GM12878 (cell line): ENCODE measurements around the gene ACKR1.

ENCODE experiments used
- CHD2 ChIP-seq: IDR thresholded peaks from 2 replicates; pipeline ENCODE4 v1.6.1; 2011; ENCODE audit warnings: low read depth, low read length, improper control_type of control experiment, borderline replicate concordance
- EZH2 ChIP-seq: IDR thresholded peaks from 2 replicates; pipeline ENCODE4 v1.6.1; 2012; ENCODE audit warnings: low read depth, mild to moderate bottlenecking, control low read depth, inconsistent platforms, low read length, borderline replicate concordance; ENCODE audit not compliant: control insufficient read depth
- HDAC6 ChIP-seq: fragments of 200-600 bp; sonication (generic); IDR thresholded peaks from one replicate; pipeline ENCODE4 v1.8.0; 2017; ENCODE audit warnings: antibody characterized with exemption; ENCODE audit not compliant: unreplicated experiment
- NFYB ChIP-seq: IDR thresholded peaks from 2 replicates; pipeline ENCODE4 v1.6.1; 2011; ENCODE audit warnings: low read depth, mild to moderate bottlenecking, low read length, improper control_type of control experiment, moderate library complexity; ENCODE audit not compliant: insufficient read depth
- NR2C1 ChIP-seq: fragments of 450-650 bp; IDR thresholded peaks from 2 replicates; pipeline ENCODE4 v1.6.1; 2017; ENCODE audit warnings: antibody characterized with exemption, mild to moderate bottlenecking, moderate library complexity
- POLR2A ChIP-seq: IDR thresholded peaks from 2 replicates; pipeline ENCODE4 v1.6.1; 2011; ENCODE audit warnings: low read depth, mild to moderate bottlenecking, low read length
- POLR2AphosphoS2 ChIP-seq: IDR thresholded peaks from 2 replicates; pipeline ENCODE4 v1.6.1; 2011; ENCODE audit warnings: low read depth, mild to moderate bottlenecking, low read length, improper control_type of control experiment, moderate library complexity
- STAT1 ChIP-seq: fragments of 450-650 bp; conservative IDR thresholded peaks from 2 replicates; pipeline ENCODE4 v1.6.1; 2014; ENCODE audit warnings: antibody characterized with exemption, mild to moderate bottlenecking
- ZNF217 ChIP-seq: fragments of 450-650 bp; IDR thresholded peaks from 2 replicates; pipeline ENCODE4 v1.6.1; 2017; ENCODE audit warnings: antibody characterized with exemption, mild to moderate bottlenecking
- TF ChIP-seq, protein P1 (sequence below), 3 experiments: IDR thresholded peaks in 2 of 3; conservative IDR thresholded peaks in 1 of 3; 2 replicates each; pipeline ENCODE4 v1.5.1; 2011; ENCODE audit warnings: low read depth in 3 of 3, low read length in 3 of 3, mild to moderate bottlenecking in 3 of 3, control low read depth in 2 of 3, moderate library complexity in 2 of 3, inconsistent platforms in 1 of 3, mixed read lengths in 1 of 3; ENCODE audit not compliant: control insufficient read depth in 2 of 3, insufficient read depth in 1 of 3; ENCODE audit errors: extremely low read depth in 1 of 3
- TF ChIP-seq, protein P2 (sequence below): IDR thresholded peaks from 2 replicates; pipeline ENCODE4 v1.6.1; 2011; ENCODE audit warnings: low read depth, mild to moderate bottlenecking, low read length, moderate library complexity, borderline replicate concordance; ENCODE audit errors: extremely low read depth

DNA sequence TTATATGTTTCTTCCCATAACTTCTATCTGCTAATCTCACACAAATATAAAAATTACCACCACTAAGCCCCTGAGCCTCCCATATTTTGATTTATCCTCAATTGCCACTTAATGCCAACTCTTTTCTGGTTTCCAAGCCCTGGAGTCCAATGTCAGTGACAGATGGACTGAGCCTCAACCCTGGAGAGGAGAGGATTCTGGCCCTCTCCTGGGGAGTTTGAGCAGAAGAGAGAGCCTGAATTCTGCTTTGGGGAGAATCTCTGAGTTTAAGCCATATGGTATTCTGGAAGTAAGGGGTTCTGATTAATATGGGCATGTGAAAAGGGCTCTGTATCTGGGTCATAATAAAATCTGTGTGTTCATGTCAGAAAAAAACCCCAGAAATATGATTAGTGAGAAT, 24.8 kb upstream of the ACKR1 start:
- TF ChIP-seq, protein P1, sequence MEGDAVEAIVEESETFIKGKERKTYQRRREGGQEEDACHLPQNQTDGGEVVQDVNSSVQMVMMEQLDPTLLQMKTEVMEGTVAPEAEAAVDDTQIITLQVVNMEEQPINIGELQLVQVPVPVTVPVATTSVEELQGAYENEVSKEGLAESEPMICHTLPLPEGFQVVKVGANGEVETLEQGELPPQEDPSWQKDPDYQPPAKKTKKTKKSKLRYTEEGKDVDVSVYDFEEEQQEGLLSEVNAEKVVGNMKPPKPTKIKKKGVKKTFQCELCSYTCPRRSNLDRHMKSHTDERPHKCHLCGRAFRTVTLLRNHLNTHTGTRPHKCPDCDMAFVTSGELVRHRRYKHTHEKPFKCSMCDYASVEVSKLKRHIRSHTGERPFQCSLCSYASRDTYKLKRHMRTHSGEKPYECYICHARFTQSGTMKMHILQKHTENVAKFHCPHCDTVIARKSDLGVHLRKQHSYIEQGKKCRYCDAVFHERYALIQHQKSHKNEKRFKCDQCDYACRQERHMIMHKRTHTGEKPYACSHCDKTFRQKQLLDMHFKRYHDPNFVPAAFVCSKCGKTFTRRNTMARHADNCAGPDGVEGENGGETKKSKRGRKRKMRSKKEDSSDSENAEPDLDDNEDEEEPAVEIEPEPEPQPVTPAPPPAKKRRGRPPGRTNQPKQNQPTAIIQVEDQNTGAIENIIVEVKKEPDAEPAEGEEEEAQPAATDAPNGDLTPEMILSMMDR (IDR thresholded peaks at IDR 0.05 in 2 of 3, conservative IDR thresholded peaks at IDR 0.05 in 1 of 3; ENCODE audit: control insufficient read depth in 2 of 3, extremely low read depth in 1 of 3, insufficient read depth in 1 of 3, low read depth in 3 of 3, low read length in 3 of 3), result no peak
- TF ChIP-seq, protein P2, sequence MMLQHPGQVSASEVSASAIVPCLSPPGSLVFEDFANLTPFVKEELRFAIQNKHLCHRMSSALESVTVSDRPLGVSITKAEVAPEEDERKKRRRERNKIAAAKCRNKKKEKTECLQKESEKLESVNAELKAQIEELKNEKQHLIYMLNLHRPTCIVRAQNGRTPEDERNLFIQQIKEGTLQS, result no peak
- TF ChIP-seq STAT1 (no peak), NR2C1 (no peak), ZNF217 (no peak), CHD2 (no peak), EZH2 (no peak), NFYB (no peak), POLR2A (no peak), POLR2AphosphoS2 (no peak), HDAC6 (no peak)
